ENCODE results near the gene DNAH2. TPM values are rescaled to one million over a fixed set of nuclear protein-coding genes. Genes with fewer than 3 reads are reported as not detected.

The DNAH2 gene
- total RNA-seq, 5 donors from 2014 or later (not counting 1 experiment from before 2014, with no cell fraction given), result not detected

DNA sequence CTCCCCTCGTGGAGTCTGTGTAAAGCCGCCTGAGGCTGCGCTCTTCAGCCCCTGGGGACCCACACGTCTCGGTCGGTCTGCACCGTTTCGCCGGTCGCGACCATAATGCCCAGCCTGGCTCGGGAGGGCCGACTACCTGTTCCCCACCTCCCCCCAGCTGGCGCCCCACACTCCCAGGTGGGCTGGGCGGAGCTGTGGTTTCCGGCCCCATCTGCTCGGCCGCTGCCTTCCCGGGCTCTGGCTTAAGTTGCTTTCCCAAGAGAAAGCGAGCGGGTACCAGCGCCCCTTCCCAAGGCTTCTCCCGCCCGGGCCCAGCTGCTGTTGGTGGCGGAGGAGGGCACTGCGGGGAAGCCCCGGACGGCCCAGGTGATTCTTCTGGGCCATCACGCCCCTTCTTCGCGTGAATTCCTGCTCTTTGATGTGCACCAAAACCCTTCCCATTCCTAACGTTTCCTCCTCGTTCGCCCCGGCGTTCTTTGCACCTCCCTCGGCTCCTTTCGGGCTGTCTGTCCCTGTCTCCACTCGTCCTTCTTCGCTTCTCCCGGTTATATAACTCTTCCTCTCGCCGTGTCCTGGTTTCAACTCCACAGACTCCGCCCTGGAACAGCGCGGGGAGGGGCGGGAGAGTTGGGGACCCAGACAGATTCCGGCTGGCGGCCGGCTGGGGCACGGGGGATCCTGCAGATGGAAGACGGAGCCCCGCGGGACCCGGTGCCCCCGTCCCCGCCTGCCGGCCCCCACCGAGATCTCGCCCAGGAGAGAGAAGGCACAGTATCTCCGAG lies 118.5 kb downstream of the DNAH2 start:
- CTCF ChIA-PET, result interaction anchor here in 1 of 2 donors (1.2 to 1.8 kb wide), 3 partner anchors 9 to 149 kb away, joined by 5 to 6 read pairs (median 6); partner anchors contain the start of gene TP53
- peak in 2 of 4 experiments; percentile 1 to 7 for ATAC-seq (replicated peaks in 1 of 4)
- POLR2A ChIA-PET, result interaction anchor here in 1 of 2 donors (0.7 to 1.6 kb wide), 5 partner anchors 7 to 149 kb away, joined by 3 to 7 read pairs (median 5); partner anchors contain the start of gene TP53

DNA sequence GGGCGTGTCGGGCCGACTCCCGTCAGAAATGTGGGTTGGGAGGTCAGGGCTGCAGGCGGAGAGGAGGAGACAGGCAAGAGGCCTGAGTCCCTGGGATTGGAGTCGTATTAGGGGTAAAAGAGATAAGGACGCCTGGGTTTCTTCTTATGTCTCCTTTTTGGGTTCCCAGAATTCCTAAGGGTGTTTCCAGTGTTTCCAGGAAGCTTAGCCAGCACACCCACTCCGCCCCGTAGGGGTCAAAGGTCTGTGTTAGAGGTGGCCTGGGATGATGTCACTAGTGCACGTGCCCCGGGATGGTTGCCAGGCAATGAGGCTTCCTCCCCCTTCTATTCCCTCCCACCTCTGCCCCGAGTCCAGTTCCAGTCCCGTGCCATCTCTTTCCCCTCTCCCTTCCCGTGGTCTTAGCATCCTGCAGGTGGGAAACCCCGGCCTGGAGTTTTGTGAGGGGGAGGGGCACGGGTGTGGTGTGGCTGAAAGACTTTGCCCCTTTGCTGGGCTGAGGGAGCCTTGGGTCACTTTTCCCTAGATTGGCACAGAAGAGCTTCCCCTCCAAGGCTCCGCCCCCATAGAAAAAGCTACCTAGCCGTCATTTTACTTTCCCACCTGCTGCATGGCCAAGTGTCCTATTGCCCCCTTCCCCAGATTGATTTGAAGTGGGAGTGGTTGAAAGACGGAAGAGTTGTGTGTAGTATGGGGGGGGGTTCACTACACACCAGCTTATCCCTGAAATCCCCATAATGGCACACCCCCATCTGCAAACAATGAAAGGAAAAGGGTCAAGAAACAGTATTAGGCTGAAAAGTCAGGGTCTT lies 119.3 kb downstream of the DNAH2 start:
- H3K27me3 Mint-ChIP-seq, result peaks cover 0 to 1% of the 10 kb centered on the region in 2 donors
- peak overlapping the region; percentile 98 to 100 (median 98) for H3K4me3 Mint-ChIP-seq
- WGBS (ENCODE audit: insufficient coverage), result 5% methylated on average over 7 of the region's 19 CpGs
- Histone ChIP-seq H3K4me1 (ENCODE audit: control insufficient read depth in 1 of 2, extremely low read depth in 1 of 2, insufficient read depth in 2 of 2, low read length in 2 of 2) (peaks cover 44 to 78% of the 10 kb centered on the region in 2 experiments), H3K4me3 (ENCODE audit: control insufficient read depth in 1 of 2, extremely low read depth in 1 of 2, low read length in 1 of 2) (peak overlapping the region; percentile 90 to 95), H3K27ac (ENCODE audit: low read length) (peak overlapping the region; percentile 100), H3K36me3 (ENCODE audit: control insufficient read depth in 2 of 2, extremely low read depth in 1 of 2, insufficient read depth in 1 of 2, low read length in 1 of 2) (peaks cover 0 to 11% of the 10 kb centered on the region in 2 donors), H3K9me3 (no peaks in the 10 kb centered on the region), H3K27me3 (replicated peaks in 1 of 2; ENCODE audit: control insufficient read depth in 2 of 2, extremely low read depth in 1 of 2, insufficient read depth in 2 of 2, low read length in 1 of 2) (peaks cover 0 to 8% of the 10 kb centered on the region in 2 experiments)
- ATAC-seq (replicated peaks in 1 of 4) (no peak), DNase-seq (peak in 27 of 35 experiments; percentile 25 to 75 (median 45))
- peaks cover 58 to 66% (median 59%) of the 10 kb centered on the region in 3 donors for H3K4me1 Mint-ChIP-seq
- H3K9me3 Mint-ChIP-seq, result no peaks in the 10 kb centered on the region
- H3K36me3 Mint-ChIP-seq, result peaks cover 3% of the 10 kb centered on the region
- peak overlapping the region; percentile 89 to 93 for H3K27ac Mint-ChIP-seq
- CTCF ChIA-PET, result interaction anchor here in 1 of 2 donors (0.7 kb wide), 1 partner anchor 700 kb away, joined by 3 read pairs; no protein-coding TSS in a partner anchor
- POLR2A ChIA-PET, result interaction anchor here in 1 of 2 donors (0.7 kb wide), 1 partner anchor 147 kb away, joined by 3 read pairs; no protein-coding TSS in a partner anchor

More for the DNA sequence above, 118.5 kb downstream of the DNAH2 start:
- Mint-ChIP-seq H3K27me3 (peaks cover 0 to 1% of the 10 kb centered on the region in 2 donors), H3K36me3 (peaks cover 3% of the 10 kb centered on the region), H3K4me3 (peak overlapping the region; percentile 98 to 100 (median 98)), H3K4me1 (peaks cover 53 to 58% (median 54%) of the 10 kb centered on the region in 3 donors), H3K27ac (peak overlapping the region; percentile 92 to 93), H3K9me3 (no peaks in the 10 kb centered on the region)
- under 1% methylated on average over 61 of the region's 61 CpGs for WGBS (ENCODE audit: insufficient coverage)
- Histone ChIP-seq H3K4me3 (ENCODE audit: control insufficient read depth in 1 of 2, extremely low read depth in 1 of 2, low read length in 1 of 2) (peak overlapping the region; percentile 90 to 95), H3K4me1 (ENCODE audit: control insufficient read depth in 1 of 2, extremely low read depth in 1 of 2, insufficient read depth in 2 of 2, low read length in 2 of 2) (peaks cover 40 to 70% of the 10 kb centered on the region in 2 experiments), H3K27ac (ENCODE audit: low read length) (peak overlapping the region; percentile 100), H3K9me3 (no peaks in the 10 kb centered on the region), H3K36me3 (ENCODE audit: control insufficient read depth in 2 of 2, extremely low read depth in 1 of 2, insufficient read depth in 1 of 2, low read length in 1 of 2) (peaks cover 0 to 11% of the 10 kb centered on the region in 2 donors), H3K27me3 (replicated peaks in 1 of 2; ENCODE audit: control insufficient read depth in 2 of 2, extremely low read depth in 1 of 2, insufficient read depth in 2 of 2, low read length in 1 of 2) (peaks cover 0 to 10% of the 10 kb centered on the region in 2 experiments)
- peak in 17 of 35 experiments; percentile 15 to 80 (median 41) for DNase-seq

DNA sequence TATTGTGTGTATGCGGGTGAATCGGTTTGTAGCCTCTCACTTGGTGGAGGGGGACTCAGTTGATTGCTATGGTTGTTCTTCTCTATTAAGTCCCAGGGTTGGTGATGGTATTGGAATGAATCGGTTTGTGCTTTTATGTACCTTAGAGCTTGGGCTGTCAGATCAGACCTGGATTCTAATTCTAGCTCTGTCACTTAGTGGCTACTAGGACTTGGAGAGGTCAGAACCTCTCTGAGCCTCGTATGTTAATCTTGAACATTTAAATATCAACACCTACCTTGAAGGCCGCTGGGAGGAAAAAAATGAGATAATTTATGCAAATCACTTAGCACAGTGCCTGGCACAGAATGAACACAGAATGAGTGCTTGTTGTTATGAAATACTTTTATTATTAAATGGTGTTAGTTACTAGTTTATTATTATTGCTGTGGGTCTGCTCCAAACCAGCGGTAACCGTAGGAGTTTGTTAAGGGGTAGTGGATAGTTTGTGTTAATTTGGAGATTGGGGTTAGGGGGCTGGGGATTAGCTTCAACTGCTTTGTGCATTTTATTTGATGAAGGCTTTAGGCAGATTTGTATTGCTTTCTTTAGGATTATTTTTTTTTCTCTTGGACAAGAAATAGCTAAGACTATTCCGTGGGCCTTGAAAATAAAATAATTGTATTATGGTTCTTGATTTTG lies 120.0 kb downstream of the DNAH2 start:
- ATAC-seq (replicated peaks in 1 of 4), result no peak
- H3K4me1 ChIP-seq (ENCODE audit: control insufficient read depth in 1 of 2, extremely low read depth in 1 of 2, insufficient read depth in 2 of 2, low read length in 2 of 2), result peaks cover 44 to 85% of the 10 kb centered on the region in 2 experiments
- Mint-ChIP-seq H3K4me1 (peaks cover 62 to 73% (median 62%) of the 10 kb centered on the region in 3 donors), H3K27me3 (peaks cover 0 to 1% of the 10 kb centered on the region in 2 donors), H3K36me3 (peaks cover 3% of the 10 kb centered on the region), H3K4me3 (peak overlapping the region; percentile 98 to 100 (median 98)), H3K9me3 (no peaks in the 10 kb centered on the region), H3K27ac (peak overlapping the region; percentile 89 to 93)
- peaks cover 0 to 11% of the 10 kb centered on the region in 2 donors for H3K36me3 ChIP-seq (ENCODE audit: control insufficient read depth in 2 of 2, extremely low read depth in 1 of 2, insufficient read depth in 1 of 2, low read length in 1 of 2)
- CTCF ChIA-PET, result interaction anchor here in 1 of 2 donors (0.6 to 0.7 kb wide), 2 partner anchors 20 to 701 kb away, joined by 3 read pairs; partner anchors contain the start of gene NAA38
- H3K4me3 ChIP-seq (ENCODE audit: control insufficient read depth in 1 of 2, extremely low read depth in 1 of 2, low read length in 1 of 2), result peak overlapping the region; percentile 90 to 95
- H3K27me3 ChIP-seq (replicated peaks in 1 of 2; ENCODE audit: control insufficient read depth in 2 of 2, extremely low read depth in 1 of 2, insufficient read depth in 2 of 2, low read length in 1 of 2), result peaks cover 0 to 8% of the 10 kb centered on the region in 2 experiments
- DNase-seq, result peak in 1 of 35 experiments; percentile 43
- 18% methylated on average over 3 of the region's 8 CpGs for WGBS (ENCODE audit: insufficient coverage)
- peak overlapping the region; percentile 100 for H3K27ac ChIP-seq (ENCODE audit: low read length)
- POLR2A ChIA-PET, result interaction anchor here in 1 of 2 donors (0.7 kb wide), 1 partner anchor 148 kb away, joined by 3 read pairs; no protein-coding TSS in a partner anchor
- no peaks in the 10 kb centered on the region for H3K9me3 ChIP-seq

DNA sequence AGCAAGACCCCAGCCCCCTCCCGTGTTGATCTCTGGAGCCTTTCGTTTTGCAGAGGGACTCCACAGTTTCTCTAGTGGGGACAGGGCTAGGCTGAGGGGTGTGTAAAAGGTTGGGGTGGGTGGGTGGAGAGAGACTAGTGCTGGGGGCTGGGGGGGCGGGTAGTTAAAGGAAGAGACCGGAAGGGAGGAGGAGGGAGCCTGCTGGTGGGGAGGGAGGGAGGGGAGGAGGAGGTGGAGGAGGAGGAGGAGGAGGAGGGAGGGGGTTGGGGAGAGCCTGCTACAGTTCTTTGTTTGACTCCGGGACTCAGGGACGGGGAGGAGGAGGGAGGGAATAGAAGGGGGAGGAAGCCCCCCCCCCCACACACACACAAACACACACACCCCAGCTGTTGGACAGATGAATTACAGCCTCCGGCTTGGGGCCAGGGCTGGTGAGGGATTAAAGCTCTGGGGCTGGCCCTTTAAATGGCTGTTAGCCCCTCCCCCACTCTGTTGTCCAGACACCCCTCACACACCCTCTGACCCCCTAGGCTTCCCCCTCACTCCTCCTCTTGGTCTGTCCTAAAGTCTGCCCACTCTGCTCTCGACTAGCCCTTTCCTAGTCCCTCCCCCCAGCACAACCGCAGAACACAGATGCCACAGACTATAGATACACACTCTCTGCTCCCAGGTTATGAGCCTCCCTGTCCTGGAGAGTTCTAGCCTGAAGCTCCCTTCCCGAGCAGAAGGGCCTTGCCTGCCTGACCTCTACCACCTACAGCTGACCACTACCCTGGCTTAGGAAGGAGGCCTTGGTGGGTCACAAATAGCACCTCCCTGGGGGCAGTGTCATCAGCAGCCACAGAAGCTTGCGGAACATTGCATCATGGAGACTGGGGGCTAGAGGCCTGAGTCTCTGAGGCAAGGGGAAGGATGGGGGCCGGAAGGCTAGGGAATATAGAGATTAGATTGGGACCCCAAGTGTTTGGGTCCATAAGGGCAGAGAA lies 120.8 kb downstream of the DNAH2 start:
- peaks cover 59 to 76% (median 66%) of the 10 kb centered on the region in 3 donors for H3K4me1 Mint-ChIP-seq
- DNase-seq (peak in 2 of 35 experiments; percentile 14 to 35), ATAC-seq (replicated peaks in 1 of 4) (no peak)
- H3K4me3 Mint-ChIP-seq, result peak overlapping the region; percentile 98 to 100 (median 98)
- H3K36me3 ChIP-seq (ENCODE audit: control insufficient read depth in 2 of 2, extremely low read depth in 1 of 2, insufficient read depth in 1 of 2, low read length in 1 of 2), result peaks cover 0 to 11% of the 10 kb centered on the region in 2 donors
- H3K4me3 ChIP-seq (ENCODE audit: control insufficient read depth in 1 of 2, extremely low read depth in 1 of 2, low read length in 1 of 2), result peak overlapping the region; percentile 5 to 95
- H3K9me3 ChIP-seq, result no peaks in the 10 kb centered on the region
- peak overlapping the region; percentile 85 to 94 for H3K27ac Mint-ChIP-seq
- POLR2A ChIA-PET, result no interaction called here
- CTCF ChIA-PET, result interaction anchor here in 1 of 2 donors (0.6 kb wide), 1 partner anchor 19 kb away, joined by 3 read pairs; the partner anchor contains the start of gene NAA38
- H3K27ac ChIP-seq (ENCODE audit: low read length), result peak overlapping the region; percentile 100
- H3K9me3 Mint-ChIP-seq, result no peaks in the 10 kb centered on the region
- H3K36me3 Mint-ChIP-seq, result peaks cover 3% of the 10 kb centered on the region
- H3K27me3 ChIP-seq (replicated peaks in 1 of 2; ENCODE audit: control insufficient read depth in 2 of 2, extremely low read depth in 1 of 2, insufficient read depth in 2 of 2, low read length in 1 of 2), result peaks cover 0 to 2% of the 10 kb centered on the region in 2 experiments
- H3K27me3 Mint-ChIP-seq, result no peaks in the 10 kb centered on the region
- 25% methylated on average over 4 of the region's 12 CpGs for WGBS (ENCODE audit: insufficient coverage)
- H3K4me1 ChIP-seq (ENCODE audit: control insufficient read depth in 1 of 2, extremely low read depth in 1 of 2, insufficient read depth in 2 of 2, low read length in 2 of 2), result peaks cover 46 to 87% of the 10 kb centered on the region in 2 experiments

All from T-cell (primary cell).